Measurements from ENCODE around the gene KPNA2.
"Not testable (repeated sequence)": the region's sequence is repeated elsewhere in the genome, so short reads cannot be mapped to it uniquely, and the experiment has no call there.

KPNA2 gene

DNA sequence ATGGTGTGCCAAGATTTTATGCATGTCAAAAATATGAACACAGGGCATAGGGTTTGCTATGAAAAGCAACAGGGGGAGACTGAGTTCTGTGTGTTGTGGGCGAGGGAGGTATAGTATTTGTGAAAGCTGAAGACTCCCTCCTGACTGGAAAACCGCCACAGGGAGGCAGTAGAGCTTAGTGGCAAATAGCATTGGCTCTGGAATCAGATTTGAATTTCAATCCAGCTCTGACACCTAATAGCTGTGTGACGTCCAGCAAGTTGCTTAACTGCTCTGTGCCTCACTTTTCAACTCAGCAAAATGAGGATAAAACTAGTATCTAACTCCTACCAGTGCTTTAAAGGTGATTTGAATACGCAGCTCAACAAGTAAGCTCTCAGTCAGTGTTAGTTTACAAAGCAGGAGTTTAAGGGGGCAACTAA lies 22.0 kb downstream of the KPNA2 start:
- DNase-seq (ENCODE audit: low spot score): no peak

DNA sequence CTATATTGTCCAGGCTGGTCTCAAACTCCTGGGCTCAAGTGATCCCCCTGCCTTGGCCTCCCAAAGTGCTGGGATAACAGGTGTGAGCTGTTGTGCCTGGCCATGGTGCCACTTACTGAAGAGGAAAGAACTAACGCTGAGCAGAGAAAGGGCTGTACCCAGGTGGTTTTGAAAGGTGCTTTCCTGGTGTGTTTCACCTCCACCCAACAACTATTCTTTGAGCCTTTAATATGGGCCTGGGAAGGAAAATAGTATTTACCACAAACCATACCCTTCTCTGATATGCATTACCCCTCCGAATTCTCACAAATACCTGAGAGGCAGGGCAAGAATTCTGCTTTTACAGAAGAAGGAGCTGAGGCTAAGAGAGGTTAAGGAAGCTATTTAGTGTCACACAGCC lies 24.8 kb downstream of the KPNA2 start:
- no peak for DNase-seq (ENCODE audit: low spot score)

DNA sequence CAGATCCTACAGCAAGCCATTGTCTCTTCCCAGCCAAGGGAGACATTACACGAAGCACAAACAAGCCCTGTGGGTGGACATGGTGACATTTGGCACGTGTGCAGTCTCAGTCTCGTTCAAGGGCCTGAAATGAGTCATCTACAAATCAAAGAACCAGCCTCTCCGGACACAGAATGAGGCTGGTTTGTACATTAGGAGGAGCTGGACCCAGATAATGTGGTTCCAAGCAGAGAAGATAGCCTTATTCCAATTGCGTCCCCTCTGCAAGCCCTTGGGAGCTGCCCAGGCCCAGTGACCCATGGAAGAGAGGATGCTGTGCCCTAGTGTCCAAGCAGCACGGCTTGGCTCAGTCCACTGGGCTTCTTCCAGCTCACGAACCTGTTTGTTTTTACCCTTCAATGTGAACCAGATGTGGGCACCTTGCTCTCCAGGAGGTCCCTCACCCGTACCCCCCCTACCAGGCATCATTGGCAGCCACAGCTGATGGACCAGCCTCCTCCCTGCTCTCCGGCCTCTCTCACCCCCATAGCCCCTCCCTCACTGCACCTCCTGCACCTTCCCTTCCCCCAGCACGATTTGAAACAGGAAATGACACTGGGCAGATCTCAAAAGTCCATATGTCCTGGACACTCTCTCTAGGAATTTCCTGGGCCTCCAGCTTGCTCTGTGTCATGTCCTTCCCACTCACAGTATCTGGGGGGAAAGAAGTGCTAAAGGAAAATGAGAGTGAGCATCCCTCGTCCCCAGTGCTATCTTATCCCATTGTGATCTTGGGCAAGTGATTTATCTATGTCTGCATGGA lies 26.2 kb downstream of the KPNA2 start:
- no peak for DNase-seq (ENCODE audit: low spot score)

DNA sequence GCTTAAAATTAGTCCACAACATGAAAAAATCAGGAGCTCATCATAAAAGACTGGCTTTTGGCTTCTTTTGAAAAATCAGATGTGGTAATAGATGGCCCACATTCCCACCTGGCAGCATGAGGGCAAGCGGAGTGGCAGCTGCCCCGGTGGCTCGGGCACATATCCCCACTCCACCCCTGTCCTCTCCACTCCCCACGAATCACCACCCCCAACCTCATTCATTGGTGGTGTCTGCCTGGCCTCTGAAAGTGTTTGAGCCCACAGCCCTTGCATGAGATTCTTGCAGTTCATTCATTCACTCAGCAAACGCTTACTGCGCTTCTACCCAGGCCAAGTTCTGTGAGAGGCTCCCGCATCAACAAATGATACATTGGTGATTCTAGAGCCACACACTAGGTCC lies 29.8 kb downstream of the KPNA2 start:
- not testable (repeated sequence) for DNase-seq (ENCODE audit: low spot score)

DNA sequence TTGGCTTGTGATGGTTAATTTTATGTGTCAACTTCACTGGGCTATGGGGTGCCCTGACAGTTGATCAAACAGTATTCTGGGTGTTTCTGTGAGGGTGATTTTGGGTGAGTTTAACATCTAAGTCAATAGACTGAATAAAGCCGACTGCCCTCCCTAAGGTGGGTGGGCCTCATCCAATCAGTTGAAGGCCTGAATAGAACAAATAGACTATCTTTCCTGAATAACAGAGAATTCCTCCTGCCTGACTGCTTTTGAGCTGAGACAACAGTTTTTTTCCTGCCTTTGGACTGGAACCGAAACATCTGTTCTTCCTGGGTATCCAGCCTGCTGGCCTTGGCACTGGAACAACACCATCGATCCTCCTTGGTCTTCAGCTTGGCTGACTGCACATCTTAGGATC lies 33.0 kb downstream of the KPNA2 start:
- not testable (repeated sequence) for DNase-seq (ENCODE audit: low spot score)

DNA sequence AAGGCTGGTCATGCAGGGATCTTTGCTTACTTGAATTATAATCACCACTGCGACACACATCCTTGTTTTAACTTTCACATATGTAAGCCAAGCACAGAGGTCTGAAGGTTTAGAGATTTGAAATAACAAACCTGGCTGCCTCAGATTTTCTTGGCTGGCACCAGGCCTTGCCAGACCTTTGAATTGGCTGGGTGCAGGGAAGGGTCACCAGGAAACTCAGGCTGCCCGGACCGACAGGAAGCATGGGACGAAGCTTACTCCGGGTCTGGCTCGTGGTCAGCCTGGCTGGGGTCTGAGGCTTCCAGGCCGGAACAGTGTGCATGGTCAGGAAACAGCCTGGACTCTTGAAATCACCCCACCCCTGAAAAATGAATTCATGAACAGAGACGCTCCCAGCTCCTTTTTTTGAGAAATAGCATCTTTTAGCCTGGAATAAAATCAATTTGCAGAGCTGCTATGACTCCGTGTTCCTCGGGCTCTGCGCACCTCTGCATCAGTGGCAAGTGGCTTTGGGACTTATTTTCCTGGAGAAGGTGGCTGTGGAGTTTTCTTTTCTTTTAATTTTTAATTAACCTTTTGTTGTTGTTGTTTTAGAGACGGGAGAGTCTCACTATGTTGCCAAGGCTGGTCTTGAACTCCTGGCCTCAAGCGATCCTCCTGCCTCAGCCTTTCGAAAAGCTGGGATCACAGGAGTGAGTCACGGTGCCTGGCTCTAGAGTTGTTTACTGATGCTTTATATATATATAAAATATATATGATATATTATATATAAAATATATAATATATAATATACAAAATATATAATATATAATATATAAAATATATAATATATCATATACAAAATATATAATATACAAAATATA lies 35.3 kb downstream of the KPNA2 start:
- not testable (repeated sequence) for DNase-seq (ENCODE audit: low spot score)

DNA sequence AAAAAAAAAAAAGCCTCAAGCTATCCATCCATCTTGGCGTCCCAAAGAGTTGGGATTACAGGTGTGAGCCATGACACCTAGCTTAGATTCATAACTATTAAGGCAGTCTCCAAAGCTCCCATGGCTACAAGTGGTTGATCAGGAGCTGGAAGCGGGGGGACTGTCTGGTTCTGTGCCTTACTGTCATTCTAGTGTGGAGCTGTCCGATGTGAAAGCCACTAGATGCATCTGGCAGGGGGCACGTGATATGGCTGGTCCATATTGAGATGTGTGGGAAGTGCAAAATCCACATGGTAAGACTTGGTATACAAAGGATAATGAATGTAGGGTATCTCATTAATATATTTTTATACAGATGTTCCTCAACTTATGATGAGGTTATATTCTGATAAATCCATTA lies 38.7 kb downstream of the KPNA2 start:
- no peak for DNase-seq (ENCODE audit: low spot score)

DNA sequence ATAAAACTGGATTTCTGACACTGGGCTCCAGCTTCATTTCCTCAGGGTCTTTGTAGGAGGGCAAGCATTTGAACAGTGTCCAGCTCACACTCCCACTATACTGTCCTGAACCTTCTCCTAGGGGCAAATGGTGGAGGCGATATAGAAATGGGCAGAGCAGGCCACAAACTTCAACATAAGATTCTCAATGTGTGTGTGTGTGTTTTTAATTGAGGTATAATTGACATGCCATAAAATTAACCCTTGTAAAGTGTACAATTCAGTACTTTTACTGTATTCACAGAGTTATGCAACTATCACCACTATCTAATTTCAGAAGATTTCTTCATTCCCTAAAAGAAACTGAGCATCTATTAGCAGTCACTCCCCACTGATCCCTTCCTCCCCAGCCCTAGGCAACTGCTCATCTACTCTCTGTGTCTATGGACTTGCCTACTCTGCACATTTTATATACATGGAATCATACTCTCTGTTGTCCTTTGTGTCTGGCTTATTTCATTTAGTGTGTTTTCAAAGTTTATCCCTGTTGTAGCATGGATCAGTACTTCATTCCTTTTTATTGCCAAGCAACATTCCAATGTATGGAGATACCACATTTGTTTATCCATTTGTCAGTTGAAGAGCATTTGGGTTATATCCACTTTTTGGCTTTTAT lies 40.5 kb downstream of the KPNA2 start:
- not testable (repeated sequence) for DNase-seq (ENCODE audit: low spot score)

DNA sequence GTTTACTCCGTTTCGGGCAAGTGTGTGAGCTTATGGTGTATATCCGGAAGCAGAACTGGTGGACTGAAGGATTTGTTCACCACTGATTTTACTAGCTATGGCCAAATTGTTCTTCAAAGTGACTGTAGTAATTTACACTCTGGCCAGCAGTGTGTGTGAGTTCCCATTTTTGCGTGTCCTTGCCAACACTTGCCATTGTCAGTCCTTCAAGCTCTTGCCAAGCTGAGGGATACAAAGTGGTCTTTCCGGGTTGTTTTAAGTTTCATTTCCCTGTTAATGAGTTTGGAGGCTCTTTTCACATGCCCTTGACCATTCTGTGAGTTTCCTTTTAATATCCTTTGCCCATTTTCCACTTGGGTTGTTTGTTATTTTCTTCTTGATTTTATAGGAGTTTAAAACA lies 42.0 kb downstream of the KPNA2 start:
- not testable (repeated sequence) for DNase-seq (ENCODE audit: low spot score)

DNA sequence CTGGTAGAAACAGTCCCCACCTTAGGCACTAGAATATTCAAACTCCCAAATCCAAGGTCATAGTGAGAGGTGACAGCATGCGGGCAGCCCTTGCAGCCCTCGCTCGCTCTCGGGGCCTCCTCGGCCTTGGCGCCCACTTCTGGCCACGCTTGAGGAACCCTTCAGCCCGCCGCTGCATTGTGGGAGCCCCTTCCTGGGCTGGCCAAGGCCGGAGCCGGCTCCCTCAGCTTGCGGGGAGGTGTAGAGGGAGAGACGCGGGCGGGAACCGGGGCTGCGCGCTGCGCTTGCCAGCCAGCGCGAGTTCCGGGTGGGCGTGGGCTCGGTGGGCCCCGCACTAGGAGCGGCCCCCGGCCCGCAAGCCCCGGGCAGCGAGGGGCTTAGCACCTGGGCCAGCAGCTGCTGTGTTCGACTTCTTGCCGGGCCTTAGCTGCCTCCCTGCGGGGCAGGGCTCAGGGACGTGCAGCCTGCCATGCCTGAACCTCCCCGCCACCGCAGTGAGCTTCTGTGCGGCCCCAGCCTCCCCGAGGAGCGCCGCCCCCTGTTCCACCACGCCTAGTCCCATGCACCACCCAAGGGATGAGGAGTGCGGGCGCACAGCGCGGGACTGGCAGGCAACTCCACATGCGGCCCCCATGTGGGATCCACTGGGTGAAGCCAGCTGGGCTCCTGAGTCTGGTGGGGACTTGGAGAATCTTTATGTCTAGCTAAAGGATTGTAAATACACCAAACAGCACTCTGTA lies 45.0 kb downstream of the KPNA2 start:
- no peak for DNase-seq (ENCODE audit: low spot score)

DNA sequence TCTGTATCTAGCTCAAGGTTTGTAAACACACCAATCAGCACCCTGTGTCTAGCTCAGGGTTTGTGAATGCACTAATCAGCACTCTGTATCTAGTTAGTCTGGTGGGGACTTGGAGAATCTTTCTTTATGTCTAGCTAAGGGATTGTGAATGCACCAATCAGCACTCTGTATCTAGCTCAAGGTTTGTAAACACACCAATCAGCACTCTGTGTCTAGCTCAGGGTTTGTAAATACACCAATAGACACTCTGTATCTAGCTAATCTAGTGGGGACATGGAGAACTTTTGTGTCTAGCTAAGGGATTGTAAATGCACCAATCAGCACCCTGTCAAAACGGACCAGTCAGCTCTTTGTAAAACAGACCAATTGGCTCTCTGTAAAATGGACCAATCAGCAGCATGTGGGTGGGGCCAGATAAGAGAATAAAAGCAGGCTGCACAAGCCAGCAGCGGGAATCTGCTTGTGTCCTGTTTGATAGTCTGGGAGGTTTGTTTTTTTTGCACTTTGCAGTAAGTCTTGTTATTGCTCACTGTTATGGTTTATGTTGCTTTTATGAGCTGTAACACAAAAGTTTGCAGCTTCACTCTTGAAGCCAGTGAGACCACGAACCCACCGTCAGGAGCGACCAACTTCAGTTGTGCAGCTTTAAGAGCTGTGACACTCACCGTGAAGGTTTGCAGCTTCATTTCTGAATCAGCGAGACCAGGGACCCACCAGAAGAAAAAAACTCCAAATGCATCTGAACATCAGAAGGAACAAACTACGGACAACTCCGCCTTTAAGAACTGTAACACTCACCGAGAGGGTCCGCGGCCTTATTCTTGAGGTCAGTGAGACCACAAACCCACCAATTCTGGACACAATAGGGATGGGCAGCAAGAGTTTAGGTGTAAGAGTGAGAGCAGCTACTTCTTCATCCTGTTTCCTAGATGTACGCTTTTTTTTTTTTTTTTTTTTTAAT lies 46.0 kb downstream of the KPNA2 start:
- not testable (repeated sequence) for DNase-seq (ENCODE audit: low spot score)

DNA sequence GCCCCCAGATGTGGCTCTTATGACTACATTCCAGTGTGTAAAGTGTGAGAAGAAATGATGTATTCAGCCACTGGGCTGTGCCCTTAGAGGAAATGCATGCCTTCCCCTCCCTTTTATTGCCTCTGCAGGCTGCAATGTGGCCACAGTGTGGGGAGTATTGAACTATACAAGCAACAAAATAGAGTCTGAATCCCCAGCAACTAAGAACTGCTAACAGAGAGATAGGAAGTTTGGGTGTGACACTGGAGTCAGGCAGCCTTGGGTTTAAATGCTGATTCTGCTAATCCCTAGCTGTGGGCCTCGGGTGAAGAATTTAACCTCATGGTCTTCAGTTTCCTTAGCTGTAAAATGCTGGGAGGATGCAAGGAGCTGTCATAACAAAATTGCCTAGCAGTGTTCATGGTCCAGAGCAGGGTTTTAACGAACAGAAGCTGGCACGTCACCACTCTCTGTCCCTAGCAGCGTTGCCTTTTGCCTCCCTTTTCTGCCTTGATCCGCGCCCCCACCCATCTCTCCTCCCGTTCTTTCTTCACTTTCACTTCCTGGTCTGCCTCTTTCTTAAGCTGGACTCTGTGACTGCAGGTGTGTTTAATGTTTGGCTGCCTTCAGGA lies 50.3 kb downstream of the KPNA2 start:
- DNase-seq (ENCODE audit: low spot score): no peak

DNA sequence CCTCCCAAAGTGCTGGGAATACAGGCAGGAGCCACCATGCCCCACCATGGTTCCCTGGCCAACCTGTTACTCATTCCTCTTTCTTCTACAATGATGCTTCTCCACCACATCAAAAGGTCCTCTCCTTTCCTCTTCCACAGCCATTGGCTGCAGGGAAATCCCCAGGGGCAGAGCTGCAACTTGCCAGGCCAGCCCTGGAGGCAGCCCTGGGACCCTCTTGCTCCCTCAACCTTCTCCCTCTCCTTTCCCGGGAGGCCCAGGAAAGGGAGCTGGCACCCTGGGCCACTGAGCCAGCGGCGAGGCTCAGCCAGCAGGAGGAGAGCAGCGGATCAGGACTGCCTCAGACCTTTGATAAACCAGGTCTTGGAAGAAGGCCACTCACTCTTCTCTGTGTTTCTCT lies 51.1 kb downstream of the KPNA2 start:
- DNase-seq (ENCODE audit: low spot score): not testable (repeated sequence)

DNA sequence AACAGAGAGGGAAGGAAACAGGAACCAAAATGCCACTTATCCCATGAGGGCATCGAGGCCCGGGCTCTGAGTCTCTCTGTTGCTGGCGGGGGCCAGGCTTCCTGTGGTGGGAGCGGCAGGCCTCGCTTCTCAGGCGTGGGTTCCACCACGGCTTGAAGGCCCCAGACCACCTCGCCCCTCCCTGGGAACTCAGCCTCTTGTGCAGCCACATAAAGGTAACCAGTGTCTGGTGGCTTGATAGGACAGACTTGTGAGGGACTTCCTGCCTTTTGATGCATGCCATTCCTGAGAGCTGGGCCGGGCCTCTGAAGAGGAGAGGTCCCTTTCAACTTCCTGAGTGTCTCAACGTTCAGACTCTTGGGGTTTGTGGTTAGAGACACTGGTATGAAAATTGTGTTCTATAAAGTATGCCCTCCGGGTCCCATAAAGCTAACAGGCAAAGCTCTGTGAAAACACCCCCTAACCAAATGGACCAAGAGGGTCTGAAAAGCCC lies 51.6 kb downstream of the KPNA2 start:
- DNase-seq (ENCODE audit: low spot score): not testable (repeated sequence)

DNA sequence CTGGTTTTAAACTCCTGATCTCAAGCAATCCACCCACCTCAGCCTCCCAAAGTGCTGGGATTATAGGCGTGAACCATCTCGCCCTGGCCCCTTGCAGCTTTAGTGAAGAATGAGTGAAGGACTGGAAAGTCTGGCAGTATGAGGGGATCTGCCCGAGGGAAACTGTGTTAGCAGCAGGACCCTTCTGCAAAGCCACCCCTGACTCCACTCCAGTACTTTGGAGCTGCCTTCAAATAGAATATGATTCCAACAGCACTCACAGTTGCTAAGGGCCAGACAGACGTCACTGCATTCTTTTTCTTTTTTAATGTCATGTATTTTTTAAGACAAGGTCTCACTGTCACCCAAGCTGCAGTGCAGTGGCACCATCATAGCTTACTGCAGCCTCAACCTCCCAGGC lies 52.3 kb downstream of the KPNA2 start:
- DNase-seq (ENCODE audit: low spot score): no peak

DNA sequence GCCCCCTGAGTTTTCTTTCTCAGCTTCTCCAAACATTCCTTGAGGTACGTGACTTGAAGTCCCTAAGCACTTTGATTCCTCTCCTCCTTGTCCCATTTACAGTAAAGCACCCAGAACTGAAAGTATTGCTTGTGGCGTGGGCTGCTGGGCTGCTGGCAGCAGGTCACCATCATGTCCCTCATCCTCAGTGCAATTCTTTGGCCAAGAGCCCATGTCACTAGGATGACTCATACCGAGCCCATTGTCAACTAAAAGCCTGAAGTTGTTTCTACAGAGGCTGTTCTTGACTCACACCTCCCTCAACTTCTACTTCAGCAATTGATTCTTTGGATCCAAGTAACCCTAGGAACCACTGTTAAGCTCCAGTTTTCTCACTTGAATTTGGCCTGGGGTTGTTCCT lies 54.3 kb downstream of the KPNA2 start:
- DNase-seq (ENCODE audit: low spot score): no peak

DNA sequence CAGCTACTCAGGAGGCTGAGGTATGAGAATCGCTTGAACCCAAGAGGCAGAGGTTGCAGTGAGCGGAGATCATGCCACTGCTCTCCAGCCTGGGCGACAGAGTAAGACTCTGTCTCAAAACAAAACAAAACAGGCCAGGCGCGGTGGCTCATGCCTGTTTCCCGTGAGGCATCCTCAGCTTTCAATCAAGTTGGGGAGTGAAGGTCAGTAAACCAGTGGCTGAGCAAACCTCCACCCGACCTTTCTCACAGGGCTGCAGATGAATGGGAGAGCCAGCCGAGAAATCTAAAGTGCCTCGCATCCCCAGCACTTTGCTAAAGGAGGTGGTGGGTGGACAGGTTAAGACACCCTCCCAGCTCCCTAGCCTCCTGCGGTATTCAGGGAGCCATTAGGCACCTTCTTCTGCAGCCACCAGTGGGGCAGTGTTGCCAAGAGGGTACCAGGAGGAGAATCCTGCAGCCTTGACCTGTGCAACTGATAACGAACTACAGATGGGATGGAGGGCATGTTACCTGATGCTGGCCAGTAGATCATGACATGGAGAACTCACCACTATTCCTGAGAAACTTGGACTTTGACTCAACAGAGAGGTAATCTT lies 59.0 kb downstream of the KPNA2 start:
- no peak for DNase-seq (ENCODE audit: low spot score)

DNA sequence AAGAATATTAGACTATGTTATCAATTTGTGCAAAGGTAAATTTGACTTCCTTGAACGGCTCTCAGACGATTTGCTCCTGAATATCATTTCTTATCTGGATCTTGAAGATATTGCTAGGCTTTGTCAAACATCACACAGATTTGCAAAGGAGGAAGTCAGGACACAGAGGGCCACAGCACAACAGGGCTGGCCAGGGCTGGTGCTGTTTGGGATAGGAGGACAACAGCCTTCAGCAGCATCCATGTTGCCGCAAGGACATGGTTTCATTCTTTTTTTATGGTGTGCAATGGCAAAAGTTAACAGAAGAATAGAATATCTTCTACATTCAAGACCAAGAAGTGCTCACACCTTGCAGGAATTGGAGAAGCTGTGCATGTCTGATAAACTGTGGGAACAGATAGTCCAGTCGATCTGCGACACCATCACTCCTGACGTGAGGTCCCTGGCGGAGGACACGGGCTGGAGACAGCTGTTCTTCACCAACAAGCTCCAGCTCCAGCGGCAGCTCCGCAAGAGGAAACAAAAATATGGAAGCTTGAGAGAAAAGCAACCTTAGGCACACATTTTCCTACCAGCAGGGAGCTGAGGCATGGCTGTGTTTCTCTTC lies 59.8 kb downstream of the KPNA2 start:
- DNase-seq (ENCODE audit: low spot score): no peak

DNA sequence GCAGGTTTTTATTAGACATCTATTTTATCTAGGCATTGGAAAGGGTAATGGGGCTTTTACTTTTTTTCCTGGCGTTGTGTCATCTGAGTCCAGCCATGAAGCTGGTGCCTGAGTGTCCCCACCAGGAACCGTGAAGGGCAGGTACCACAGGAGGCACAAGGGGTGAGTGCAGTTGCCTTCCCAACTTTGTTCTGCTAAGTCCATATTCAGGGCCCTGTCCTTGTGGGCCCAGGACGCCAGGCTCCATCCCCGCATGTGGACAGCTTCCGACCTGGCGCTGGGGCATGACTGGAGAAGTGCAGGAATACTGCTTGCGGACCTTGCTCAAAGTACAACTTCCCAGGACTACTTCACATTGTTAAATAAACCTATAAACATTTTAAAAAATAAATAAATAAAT lies 60.6 kb downstream of the KPNA2 start:
- DNase-seq (ENCODE audit: low spot score): no peak

All from SK-N-DZ (cell line).